Gastroesophageal sphincter (tissue), 3 donors: ENCODE data around the gene MCM3AP.

Experiments used
- CTCF ChIP-seq, 4 experiments: fragments of 200-600 bp in 2 of 4; fragments of 450-650 bp in 2 of 4; sonication (generic) in 1 of 4; IDR thresholded peaks; one replicate each; pipeline ENCODE4 v1.5.1; 2017 to 2019; ENCODE audit warnings: antibody characterized with exemption in 4 of 4, mild to moderate bottlenecking in 2 of 4, moderate library complexity in 2 of 4
- POLR2A ChIP-seq, 2 donors: fragments of 450-650 bp; IDR thresholded peaks; one replicate each; pipeline ENCODE4 v1.6.1; 2017; ENCODE audit warnings: antibody characterized with exemption in 2 of 2, mild to moderate bottlenecking in 2 of 2, moderate library complexity in 1 of 2

- TF ChIP-seq CTCF (IDR thresholded peaks at IDR 0.05): no peak
- TF ChIP-seq POLR2A (IDR thresholded peaks at IDR 0.05): no peak
Observed at GRCh38 chr21:46244602-46245001, 40.8 kb downstream of the MCM3AP start.
